Tibial nerve (tissue), 4 donors: Measurements from ENCODE around the gene B4GALNT1.

Experiments
- CTCF ChIP-seq, 5 experiments: fragments of 200-600 bp in 3 of 5; fragments of 450-650 bp in 2 of 5; sonication (generic) in 3 of 5; IDR thresholded peaks; one replicate each; pipeline ENCODE4 v1.5.1; 2016 to 2019; ENCODE audit warnings: antibody characterized with exemption in 5 of 5, mild to moderate bottlenecking in 3 of 5, moderate library complexity in 2 of 5
- EP300 ChIP-seq, 2 donors: sonication (generic); formaldehyde crosslinking; IDR thresholded peaks; one replicate each; pipeline ENCODE4 v1.6.1; 2017; ENCODE audit warnings: antibody characterized with exemption in 2 of 2, mild to moderate bottlenecking in 1 of 2
- POLR2A ChIP-seq, 2 donors: fragments of 450-650 bp; IDR thresholded peaks; one replicate each; pipeline ENCODE4 v1.6.1; 2017; ENCODE audit warnings: antibody characterized with exemption in 2 of 2, mild to moderate bottlenecking in 2 of 2, moderate library complexity in 2 of 2

- TF ChIP-seq CTCF (IDR thresholded peaks at IDR 0.05), result no peak
- no peak for TF ChIP-seq POLR2A (IDR thresholded peaks at IDR 0.05)
- TF ChIP-seq EP300 (IDR thresholded peaks at IDR 0.05), result no peak
These were observed 5.1 kb upstream of the B4GALNT1 start for GRCh38 chr12:57638096-57638495.
